Lower lobe of right lung (tissue), 2 donors: Measurements from ENCODE around the gene H2AZ2. TPM values are rescaled to one million over a fixed set of nuclear protein-coding genes. Genes with fewer than 3 reads are reported as not detected.

Experiments
- ATAC-seq, 2 donors: fragments of 200-7000 bp; cut with Tn5 transposase; one replicate each; pipeline ENCODE4 v1.9.1; 2020 to 2022; ENCODE audit warnings: mild to moderate bottlenecking in 2 of 2, moderate library complexity in 2 of 2
- DNase-seq: peaks from one replicate; pipeline ENCODE4 v3.0.0-alpha.2; 2020
- H3K27ac ChIP-seq: fragments of 200-600 bp; one replicate; pipeline ENCODE4 v1.8.0; 2022
- H3K27me3 ChIP-seq: fragments of 200-600 bp; one replicate; pipeline ENCODE4 v1.8.0; 2022; ENCODE audit warnings: low read depth
- H3K36me3 ChIP-seq: fragments of 200-600 bp; one replicate; pipeline ENCODE4 v1.8.0; 2022; ENCODE audit warnings: mild to moderate bottlenecking
- H3K4me1 ChIP-seq: fragments of 200-600 bp; one replicate; pipeline ENCODE4 v1.8.0; 2022
- H3K4me3 ChIP-seq: fragments of 200-600 bp; one replicate; pipeline ENCODE4 v1.8.0; 2022; ENCODE audit warnings: mild to moderate bottlenecking
- H3K9me3 ChIP-seq: fragments of 200-600 bp; one replicate; pipeline ENCODE4 v1.8.0; 2022
- CTCF ChIP-seq: fragments of 200-600 bp; IDR thresholded peaks from one replicate; pipeline ENCODE4 v1.8.0; 2022; ENCODE audit warnings: antibody characterized with exemption, mild to moderate bottlenecking
- intact Hi-C: fragments of 100-400 bp; cut with DNase I; formaldehyde crosslinking; loops from one replicate; pipeline ENCODE4 v1.11.0; 2022
- total RNA-seq: library from RNA; stranded (reverse); fragmentation: NEBNext Ultra II Directional; extraction: Animal tissue kit (Norgen Biotek cat#: 25700); gene quantifications from one replicate; pipeline ENCODE4 v1.2.1, GENCODE V29; 2021
- donor health status: DM: no; HTN: yes; CAD: no; lungs with severe emphysema.

Gene H2AZ2
- total RNA-seq, 1 donor from 2014 or later = 139 TPM

- no peaks in the 10 kb centered on the region for H3K4me1 ChIP-seq
- ATAC-seq = no peak
- no peak overlapping the region for H3K27ac ChIP-seq
- intact Hi-C loops = no loop called here
- H3K4me3 ChIP-seq = no peak overlapping the region
- H3K27me3 ChIP-seq = no peaks in the 10 kb centered on the region
- DNase-seq = no peak
- TF ChIP-seq CTCF = no peak
- no peaks in the 10 kb centered on the region for H3K9me3 ChIP-seq
- no peaks in the 10 kb centered on the region for H3K36me3 ChIP-seq
These were observed 43.5 kb upstream of the H2AZ2 start for GRCh38 chr7:44891372-44891771.

GRCh38 chr7:44889086-44889781, 41.3 kb upstream of the H2AZ2 start:
- intact Hi-C loops = no loop called here
- DNase-seq (no peak), ATAC-seq (no peak)
- no peaks in the 10 kb centered on the region for H3K9me3 ChIP-seq
- no peaks in the 10 kb centered on the region for H3K27me3 ChIP-seq
- H3K27ac ChIP-seq = no peak overlapping the region
- no peaks in the 10 kb centered on the region for H3K36me3 ChIP-seq
- TF ChIP-seq CTCF = no peak
- peaks cover 4% of the 10 kb centered on the region for H3K4me1 ChIP-seq
- H3K4me3 ChIP-seq = no peak overlapping the region

- intact Hi-C loops = no loop called here
- ATAC-seq (no peak), DNase-seq (no peak)
- Histone ChIP-seq H3K4me1 (peaks cover 24% of the 10 kb centered on the region), H3K4me3 (no peak overlapping the region), H3K27me3 (no peaks in the 10 kb centered on the region), H3K27ac (peak overlapping the region; percentile 98), H3K36me3 (no peaks in the 10 kb centered on the region), H3K9me3 (no peaks in the 10 kb centered on the region)
- TF ChIP-seq CTCF = no peak
These were observed 39.4 kb upstream of the H2AZ2 start for GRCh38 chr7:44887293-44887692.

- no peaks in the 10 kb centered on the region for H3K27me3 ChIP-seq
These were observed 37.8 kb upstream of the H2AZ2 start, which contains the start of gene PURB for GRCh38 chr7:44885394-44886317. TSS of gene PURB (minus strand) at chr7:44885530. CDS start at chr7:44885348, 182 bp downstream.

More at GRCh38 chr7:44885394-44886317, 37.8 kb upstream of the H2AZ2 start, which contains the start of gene PURB:
- Histone ChIP-seq H3K9me3 (no peaks in the 10 kb centered on the region), H3K27ac (peak within 1 kb of the TSS; percentile 98), H3K4me1 (peaks cover 40% of the 10 kb centered on the region), H3K36me3 (no peaks in the 10 kb centered on the region), H3K4me3 (peak within 1 kb of the TSS; percentile 93)
- intact Hi-C loops = no loop called here
- ATAC-seq (peak; percentile 98), DNase-seq (peak; percentile 96)
- no peak for TF ChIP-seq CTCF
